ENCODE data around the gene PAQR5.

DNA sequence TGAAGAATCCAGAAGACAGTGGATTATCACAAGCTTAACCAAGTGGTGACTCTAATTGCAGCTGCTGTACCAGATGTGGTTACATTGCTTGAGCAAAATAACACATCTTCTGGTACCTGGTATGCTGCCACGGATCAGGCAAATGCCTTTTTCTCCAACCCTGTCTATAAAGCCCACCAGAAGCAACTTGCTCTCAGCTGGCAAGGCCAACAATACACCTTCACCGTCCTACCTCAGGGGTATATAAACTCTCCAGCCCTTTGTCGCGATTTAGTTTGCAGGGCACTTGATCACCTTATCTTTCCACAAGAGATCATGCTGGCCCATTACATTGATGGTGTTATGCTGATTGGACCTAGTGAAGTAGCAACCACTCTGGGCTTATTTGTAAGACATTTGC is 52.6 kb downstream of the PAQR5 start:
- no peak for TF ChIP-seq NR3C1 (CRISPR knock-in tag; conservative IDR thresholded peaks at IDR 0.05; ENCODE audit: low read depth)
- TF ChIP-seq, protein P1, sequence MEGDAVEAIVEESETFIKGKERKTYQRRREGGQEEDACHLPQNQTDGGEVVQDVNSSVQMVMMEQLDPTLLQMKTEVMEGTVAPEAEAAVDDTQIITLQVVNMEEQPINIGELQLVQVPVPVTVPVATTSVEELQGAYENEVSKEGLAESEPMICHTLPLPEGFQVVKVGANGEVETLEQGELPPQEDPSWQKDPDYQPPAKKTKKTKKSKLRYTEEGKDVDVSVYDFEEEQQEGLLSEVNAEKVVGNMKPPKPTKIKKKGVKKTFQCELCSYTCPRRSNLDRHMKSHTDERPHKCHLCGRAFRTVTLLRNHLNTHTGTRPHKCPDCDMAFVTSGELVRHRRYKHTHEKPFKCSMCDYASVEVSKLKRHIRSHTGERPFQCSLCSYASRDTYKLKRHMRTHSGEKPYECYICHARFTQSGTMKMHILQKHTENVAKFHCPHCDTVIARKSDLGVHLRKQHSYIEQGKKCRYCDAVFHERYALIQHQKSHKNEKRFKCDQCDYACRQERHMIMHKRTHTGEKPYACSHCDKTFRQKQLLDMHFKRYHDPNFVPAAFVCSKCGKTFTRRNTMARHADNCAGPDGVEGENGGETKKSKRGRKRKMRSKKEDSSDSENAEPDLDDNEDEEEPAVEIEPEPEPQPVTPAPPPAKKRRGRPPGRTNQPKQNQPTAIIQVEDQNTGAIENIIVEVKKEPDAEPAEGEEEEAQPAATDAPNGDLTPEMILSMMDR (IDR thresholded peaks at IDR 0.05): no peak

Measured in WTC11 (cell line).